ENCODE results near the gene MRPL2.

Gene MRPL2

DNA sequence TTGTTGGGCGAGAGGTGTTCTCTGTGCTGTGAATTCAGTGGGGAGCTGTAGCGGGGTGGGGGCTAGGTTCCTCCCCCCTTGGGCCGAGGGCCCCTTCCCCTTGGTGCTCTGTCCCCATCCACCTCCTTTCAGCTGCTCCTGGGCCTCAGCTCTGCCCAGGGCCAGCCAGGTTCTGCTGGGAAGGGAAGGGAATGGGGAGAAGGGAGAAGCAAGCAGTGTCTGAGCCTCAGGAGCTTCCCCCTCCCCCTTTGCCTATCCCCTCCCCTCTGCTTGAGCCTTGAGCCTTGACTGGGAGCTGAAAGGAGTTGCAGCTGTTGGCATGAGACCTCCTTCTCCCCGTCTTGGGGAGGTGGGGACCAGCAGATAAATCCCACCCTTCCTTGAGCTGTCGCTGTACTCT is 38.4 kb downstream of the MRPL2 start:
- no peak for DNase-seq (ENCODE audit: low read depth)

DNA sequence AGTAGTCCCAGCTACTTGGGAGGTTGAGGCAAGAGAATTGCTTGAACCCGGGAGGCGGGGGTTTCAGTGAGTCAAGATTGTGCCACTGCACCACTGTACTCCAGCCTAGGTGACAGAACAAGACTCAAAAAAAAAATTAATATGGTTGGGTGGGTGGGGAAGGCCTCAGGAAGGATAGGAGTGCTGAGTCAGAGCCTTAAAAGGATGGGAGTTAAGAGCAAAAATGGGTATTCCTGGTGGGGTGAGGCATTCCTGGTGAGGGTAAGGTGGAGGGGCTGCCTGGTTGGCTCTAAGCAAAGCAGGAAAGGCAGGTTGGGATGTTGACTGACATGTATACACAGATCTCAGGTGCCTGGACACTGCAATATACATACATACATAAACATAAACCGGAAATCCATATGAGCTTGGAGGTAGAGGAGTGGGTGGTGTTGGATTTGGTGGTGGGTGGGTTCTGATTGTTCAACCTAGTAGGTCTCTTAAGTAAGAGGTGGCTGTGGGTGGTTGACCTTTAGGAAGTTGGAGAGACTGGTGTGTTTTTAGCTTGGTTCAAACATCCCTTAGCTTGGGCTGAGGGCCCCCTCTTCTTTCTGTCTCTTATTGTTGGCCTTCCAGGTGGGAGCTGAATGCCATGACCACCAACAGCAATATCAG is 39.1 kb downstream of the MRPL2 start:
- H3K4me3 ChIP-seq (ENCODE audit: low read depth, low read length): no peak overlapping the region
- TF ChIP-seq, protein P1, sequence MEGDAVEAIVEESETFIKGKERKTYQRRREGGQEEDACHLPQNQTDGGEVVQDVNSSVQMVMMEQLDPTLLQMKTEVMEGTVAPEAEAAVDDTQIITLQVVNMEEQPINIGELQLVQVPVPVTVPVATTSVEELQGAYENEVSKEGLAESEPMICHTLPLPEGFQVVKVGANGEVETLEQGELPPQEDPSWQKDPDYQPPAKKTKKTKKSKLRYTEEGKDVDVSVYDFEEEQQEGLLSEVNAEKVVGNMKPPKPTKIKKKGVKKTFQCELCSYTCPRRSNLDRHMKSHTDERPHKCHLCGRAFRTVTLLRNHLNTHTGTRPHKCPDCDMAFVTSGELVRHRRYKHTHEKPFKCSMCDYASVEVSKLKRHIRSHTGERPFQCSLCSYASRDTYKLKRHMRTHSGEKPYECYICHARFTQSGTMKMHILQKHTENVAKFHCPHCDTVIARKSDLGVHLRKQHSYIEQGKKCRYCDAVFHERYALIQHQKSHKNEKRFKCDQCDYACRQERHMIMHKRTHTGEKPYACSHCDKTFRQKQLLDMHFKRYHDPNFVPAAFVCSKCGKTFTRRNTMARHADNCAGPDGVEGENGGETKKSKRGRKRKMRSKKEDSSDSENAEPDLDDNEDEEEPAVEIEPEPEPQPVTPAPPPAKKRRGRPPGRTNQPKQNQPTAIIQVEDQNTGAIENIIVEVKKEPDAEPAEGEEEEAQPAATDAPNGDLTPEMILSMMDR (IDR thresholded peaks at IDR 0.05; ENCODE audit: control insufficient read depth, extremely low read depth, insufficient read depth): no peak
- DNase-seq (ENCODE audit: low read depth): no peak

More for the DNA sequence above, 38.4 kb downstream of the MRPL2 start:
- TF ChIP-seq, protein P1 (IDR thresholded peaks at IDR 0.05; ENCODE audit: control insufficient read depth, extremely low read depth, insufficient read depth): no peak
- peak overlapping the region; percentile 99 for H3K4me3 ChIP-seq (ENCODE audit: low read depth, low read length)

DNA sequence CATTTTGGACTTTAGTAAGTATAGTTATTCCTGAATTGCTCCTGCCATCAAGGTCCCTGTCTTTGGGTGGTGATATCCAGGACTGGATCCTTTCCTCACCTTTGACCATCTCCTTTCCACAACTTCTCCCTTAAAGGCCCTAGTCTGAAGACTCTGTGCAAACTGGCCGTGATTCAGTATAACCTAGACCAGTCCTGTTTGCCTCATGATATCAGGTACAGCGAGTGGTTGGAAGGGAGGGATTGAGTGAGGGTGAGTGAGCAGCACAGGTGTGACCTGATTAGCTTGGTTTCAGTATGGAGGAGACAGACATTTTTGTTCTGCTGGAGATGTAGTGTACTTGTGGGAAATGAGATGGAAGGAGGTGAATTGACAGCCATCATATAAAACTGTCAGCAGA is 40.1 kb downstream of the MRPL2 start:
- no peak overlapping the region for H3K4me3 ChIP-seq (ENCODE audit: low read depth, low read length)
- TF ChIP-seq, protein P1 (IDR thresholded peaks at IDR 0.05; ENCODE audit: control insufficient read depth, extremely low read depth, insufficient read depth): no peak
- DNase-seq (ENCODE audit: low read depth): no peak

DNA sequence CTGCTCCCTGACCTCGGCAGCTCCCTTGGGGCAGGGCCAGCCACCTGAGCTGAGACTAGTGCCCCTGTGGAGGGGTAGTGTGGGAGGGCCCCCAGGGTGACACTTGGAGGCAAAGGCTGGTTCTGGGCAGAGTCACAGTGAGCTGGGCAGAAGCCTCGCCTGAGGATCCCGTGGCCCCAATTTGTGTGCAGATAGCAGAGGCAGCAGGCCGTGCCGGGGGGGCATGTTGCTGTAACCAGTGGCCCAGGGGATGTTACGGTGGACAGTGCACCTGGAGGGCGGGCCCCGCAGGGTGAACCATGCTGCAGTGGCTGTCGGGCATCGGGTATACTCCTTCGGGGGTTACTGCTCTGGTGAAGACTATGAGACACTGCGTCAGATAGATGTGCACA is 42.3 kb downstream of the MRPL2 start:
- DNase-seq (ENCODE audit: low read depth): no peak
- no peak overlapping the region for H3K4me3 ChIP-seq (ENCODE audit: low read depth, low read length)
- TF ChIP-seq, protein P1 (IDR thresholded peaks at IDR 0.05; ENCODE audit: control insufficient read depth, extremely low read depth, insufficient read depth): no peak

DNA sequence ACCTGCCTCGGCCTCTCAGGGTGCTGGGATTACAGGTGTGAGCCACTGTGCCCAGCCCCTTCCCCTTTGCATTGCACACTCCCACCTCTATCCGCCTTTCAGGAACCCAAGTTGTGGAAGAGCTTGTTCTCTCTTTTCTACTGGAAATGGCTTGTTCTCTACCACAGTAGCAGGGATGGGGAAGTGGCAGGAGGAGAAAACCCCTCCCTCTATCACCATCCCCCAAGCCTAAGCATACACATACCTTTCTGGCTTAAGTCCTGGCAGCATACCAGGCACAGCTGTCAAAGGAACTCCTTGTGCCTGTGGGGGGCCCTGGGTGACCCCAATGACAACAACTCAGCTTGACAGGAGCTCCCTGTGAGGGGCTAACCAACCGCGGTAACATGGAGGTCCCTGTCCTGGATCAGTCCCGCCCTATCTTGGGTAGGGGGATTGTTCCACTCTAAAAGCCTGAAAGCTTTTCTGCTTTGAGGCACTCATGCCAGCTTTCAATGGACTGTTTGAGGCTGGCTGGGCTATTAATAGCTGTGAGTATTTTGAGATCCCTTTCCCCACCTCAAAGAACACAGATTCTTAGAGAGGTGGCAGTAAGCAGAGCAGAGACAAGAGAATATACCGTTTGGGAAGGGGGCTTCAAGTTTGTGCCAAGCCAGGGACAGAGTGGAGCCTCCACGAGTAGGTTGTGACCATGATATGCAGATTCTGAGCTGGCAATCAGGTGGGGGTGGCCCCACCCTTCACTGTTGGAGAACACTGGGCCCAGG is 42.9 kb downstream of the MRPL2 start:
- TF ChIP-seq, protein P1 (IDR thresholded peaks at IDR 0.05; ENCODE audit: control insufficient read depth, extremely low read depth, insufficient read depth): no peak
- DNase-seq (ENCODE audit: low read depth): no peak
- H3K4me3 ChIP-seq (ENCODE audit: low read depth, low read length): no peak overlapping the region

DNA sequence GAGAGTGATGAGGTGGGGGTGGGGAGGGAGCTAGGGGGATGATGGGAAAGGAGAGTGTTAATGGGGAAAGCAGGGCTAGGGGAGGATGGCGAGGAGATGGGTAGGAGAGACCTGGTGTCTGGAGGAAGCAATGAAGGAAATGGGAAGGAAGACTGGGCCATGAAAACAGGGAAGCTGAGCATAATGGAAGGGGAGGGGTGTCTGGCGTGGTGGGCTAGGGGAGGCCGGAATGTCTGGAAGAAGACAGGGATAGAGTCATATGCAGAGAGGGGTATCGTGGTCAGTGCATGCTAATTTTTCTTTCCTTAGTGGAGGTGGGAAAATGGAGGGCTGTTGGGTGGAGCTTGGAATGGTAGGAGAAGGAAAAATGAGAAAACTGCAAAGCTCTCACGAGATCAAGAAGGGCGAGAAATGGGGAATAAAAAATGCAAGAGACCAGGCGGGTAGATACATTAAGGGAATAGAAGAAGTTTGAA is 44.8 kb downstream of the MRPL2 start:
- no peak for DNase-seq (ENCODE audit: low read depth)
- TF ChIP-seq, protein P1 (IDR thresholded peaks at IDR 0.05; ENCODE audit: control insufficient read depth, extremely low read depth, insufficient read depth): no peak
- peak overlapping the region; percentile 82 for H3K4me3 ChIP-seq (ENCODE audit: low read depth, low read length)
